SK-N-SH (cell line): Measurements from ENCODE around the gene COL8A2. TPM values are rescaled to one million over a fixed set of nuclear protein-coding genes. Genes with fewer than 3 reads are reported as not detected.
A peak's percentile ranks its signal among the peaks of the same experiment; 100 is the strongest.

ENCODE experiments used
- CTCF ChIA-PET: fragments of 300-600, 350-600 bp; formaldehyde crosslinking; extraction: SDS; loops from one replicate; lab custom pipeline; 2021; lab: Yijun Ruan, JAX
- POLR2A ChIA-PET: fragments of 350-600 bp; sonication (Branson Sonifier 250); formaldehyde crosslinking; extraction: SDS; loops from one replicate; lab custom pipeline; 2020; ENCODE audit warnings: antibody characterized with exemption, inconsistent platforms; lab: Yijun Ruan, JAX
- DNase-seq: peaks from one replicate; pipeline ENCODE4 v3.0.0; 2012
- H2AFZ ChIP-seq: fragments of 200-600 bp; sonication (generic); 2 replicates; pipeline ENCODE4 v1.8.1; 2016; ENCODE audit warnings: antibody characterized with exemption, mild to moderate bottlenecking, low read depth
- H3F3A ChIP-seq: fragments of 200-600 bp; sonication (generic); replicated peaks from 2 replicates; pipeline ENCODE3; 2016; ENCODE audit warnings: antibody characterized with exemption, mild to moderate bottlenecking; ENCODE audit not compliant: insufficient read depth
- H3K27ac ChIP-seq, 2 experiments: fragments of 200-500 bp in 1 of 2; fragments of 200-600 bp in 1 of 2; sonication (Bioruptor generic) in 1 of 2; sonication (generic), shearing (Covaris generic) in 1 of 2; 2 replicates each; pipeline versions ENCODE4 v1.5.1 to v1.6.1; 2014 to 2016; ENCODE audit warnings: low read depth in 2 of 2, inconsistent platforms in 1 of 2, low read length in 1 of 2, mild to moderate bottlenecking in 1 of 2, mixed read lengths in 1 of 2
- H3K27me3 ChIP-seq: fragments of 200-600 bp; sonication (generic), shearing (Covaris generic); 2 replicates; pipeline ENCODE4 v1.6.1; 2016; ENCODE audit warnings: mixed run types; ENCODE audit not compliant: insufficient read depth
- H3K36me3 ChIP-seq, 2 experiments: fragments of 200-500 bp in 1 of 2; fragments of 200-600 bp in 1 of 2; sonication (Bioruptor generic) in 1 of 2; sonication (generic) in 1 of 2; replicated peaks in 1 of 2; 2 replicates each; pipeline versions ENCODE3 to v1.5.1; 2014 to 2016; ENCODE audit warnings: low read length in 1 of 2, mild to moderate bottlenecking in 1 of 2; ENCODE audit not compliant: insufficient read depth in 2 of 2, control insufficient read depth in 1 of 2
- H3K4me1 ChIP-seq, 2 experiments: fragments of 200-500 bp in 1 of 2; fragments of 200-600 bp in 1 of 2; sonication (Bioruptor generic) in 1 of 2; sonication (generic), shearing (Covaris generic) in 1 of 2; 2 replicates each; pipeline versions ENCODE4 v1.5.1 to v1.6.1; 2014 to 2016; ENCODE audit warnings: low read depth in 1 of 2, low read length in 1 of 2, mixed run types in 1 of 2; ENCODE audit not compliant: insufficient read depth in 2 of 2, control insufficient read depth in 1 of 2
- H3K4me2 ChIP-seq: fragments of 200-600 bp; sonication (generic), shearing (Covaris generic); 2 replicates; pipeline ENCODE4 v1.6.1; 2017; ENCODE audit warnings: mixed run types
- H3K4me3 ChIP-seq, 2 experiments: fragments of 200-500 bp in 1 of 2; fragments of 200-600 bp in 1 of 2; sonication (Bioruptor generic) in 1 of 2; sonication (generic), shearing (Covaris generic) in 1 of 2; 2 replicates each; pipeline versions ENCODE4 v1.5.1 to v1.8.1; 2014 to 2016; ENCODE audit warnings: low read depth in 2 of 2, inconsistent platforms in 1 of 2, low read length in 1 of 2, mild to moderate bottlenecking in 1 of 2, mixed read lengths in 1 of 2, moderate library complexity in 1 of 2
- H3K79me2 ChIP-seq: fragments of 200-600 bp; sonication (generic); 2 replicates; pipeline ENCODE4 v1.8.1; 2017; ENCODE audit warnings: mild to moderate bottlenecking; ENCODE audit not compliant: insufficient read depth
- H3K9ac ChIP-seq: fragments of 200-600 bp; sonication (generic); 2 replicates; pipeline ENCODE4 v1.6.1; 2017; ENCODE audit warnings: mixed run types
- H3K9me2 ChIP-seq: fragments of 200-600 bp; sonication (generic); 2 replicates; pipeline ENCODE4 v1.6.1; 2017; ENCODE audit warnings: mixed run types
- H3K9me3 ChIP-seq: fragments of 200-600 bp; sonication (generic); 2 replicates; pipeline ENCODE4 v1.6.1; 2017; ENCODE audit warnings: mixed run types, mild to moderate bottlenecking, moderate library complexity
- H4K20me1 ChIP-seq: fragments of 200-600 bp; sonication (generic); 2 replicates; pipeline ENCODE4 v1.6.1; 2017; ENCODE audit warnings: mild to moderate bottlenecking, mixed run types; ENCODE audit not compliant: insufficient read depth
- CHD2 ChIP-seq: fragments of 150-350 bp; IDR thresholded peaks from 2 replicates; pipeline ENCODE4 v1.6.1; 2018; ENCODE audit warnings: low read length; ENCODE audit not compliant: partially characterized antibody
- EP300 ChIP-seq, 2 experiments: IDR thresholded peaks; 2 replicates each; pipeline versions ENCODE4 v1.4.0 to v1.6.1; 2012; ENCODE audit warnings: borderline replicate concordance in 1 of 2, low read depth in 1 of 2, low read length in 1 of 2
- FOSL2 ChIP-seq: IDR thresholded peaks from 2 replicates; pipeline ENCODE4 v1.4.0; 2012; ENCODE audit warnings: low read depth, mild to moderate bottlenecking, moderate library complexity, borderline replicate concordance
- FOXJ3 ChIP-seq: sonication (generic); formaldehyde crosslinking; IDR thresholded peaks from 2 replicates; pipeline ENCODE4 v1.5.1; 2020; ENCODE audit warnings: mild to moderate bottlenecking, missing genetic modification reagents
- FOXM1 ChIP-seq: IDR thresholded peaks from 2 replicates; pipeline ENCODE4 v1.4.0; 2012; ENCODE audit warnings: low read depth, mild to moderate bottlenecking
- GABPA ChIP-seq: IDR thresholded peaks from 2 replicates; pipeline ENCODE4 v1.4.0; 2012; ENCODE audit warnings: low read depth, mild to moderate bottlenecking
- GATA2 ChIP-seq: sonication (generic); formaldehyde crosslinking; IDR thresholded peaks from 2 replicates; pipeline ENCODE4 v1.5.0; 2020; ENCODE audit warnings: mild to moderate bottlenecking, missing genetic modification reagents
- JUND ChIP-seq: IDR thresholded peaks from 2 replicates; pipeline ENCODE4 v1.4.0; 2012
- MEF2A ChIP-seq: IDR thresholded peaks from 2 replicates; pipeline ENCODE4 v1.4.0; 2012; ENCODE audit warnings: low read depth, borderline replicate concordance
- MXI1 ChIP-seq: IDR thresholded peaks from 2 replicates; pipeline ENCODE4 v1.6.1; 2012; ENCODE audit warnings: mild to moderate bottlenecking, low read depth, low read length, improper control_type of control experiment
- NFIC ChIP-seq: IDR thresholded peaks from 2 replicates; pipeline ENCODE4 v1.4.0; 2012; ENCODE audit warnings: borderline replicate concordance
- NRF1 ChIP-seq: IDR thresholded peaks from 2 replicates; pipeline ENCODE4 v1.6.1; 2012; ENCODE audit warnings: low read depth, mild to moderate bottlenecking, low read length
- PBX3 ChIP-seq: IDR thresholded peaks from 2 replicates; pipeline ENCODE4; 2012
- POLR2AphosphoS5 ChIP-seq: IDR thresholded peaks from 2 replicates; pipeline ENCODE4 v1.6.1; 2012; ENCODE audit warnings: low read depth, low read length
- REST ChIP-seq: IDR thresholded peaks from 2 replicates; pipeline ENCODE4 v1.6.1; 2012; ENCODE audit warnings: mild to moderate bottlenecking, low read depth, low read length, moderate library complexity
- RFX5 ChIP-seq: IDR thresholded peaks from 2 replicates; pipeline ENCODE4 v1.6.1; 2012; ENCODE audit warnings: mild to moderate bottlenecking, improper control_type of control experiment, low read length
- SMC3 ChIP-seq: IDR thresholded peaks from 2 replicates; pipeline ENCODE4 v1.6.1; 2012; ENCODE audit warnings: low read depth, low read length, improper control_type of control experiment
- TAF1 ChIP-seq: IDR thresholded peaks from 2 replicates; pipeline ENCODE4 v1.6.1; 2012; ENCODE audit warnings: low read depth, mild to moderate bottlenecking, low read length, moderate library complexity, borderline replicate concordance
- TCF12 ChIP-seq: IDR thresholded peaks from 2 replicates; pipeline ENCODE4 v1.4.0; 2012
- USF1 ChIP-seq: IDR thresholded peaks from 2 replicates; pipeline ENCODE4 v1.4.0; 2012; ENCODE audit warnings: low read depth, borderline replicate concordance
- USF2 ChIP-seq: fragments of 150-350 bp; IDR thresholded peaks from 2 replicates; pipeline ENCODE4 v1.6.1; 2017; ENCODE audit warnings: antibody characterized with exemption, low read length, low read depth, borderline replicate concordance
- YY1 ChIP-seq: IDR thresholded peaks from 2 replicates; pipeline ENCODE4 v1.4.0; 2012; ENCODE audit warnings: low read depth, mild to moderate bottlenecking
- WGBS: methylation state at CpG from one replicate; pipeline ENCODE4 v1.1.6; 2017; ENCODE audit warnings: low lambda C conversion rate; 5-methylcytosine and 5-hydroxymethylcytosine counted together
- polyA plus RNA-seq, 3 experiments: library from polyadenylated mRNA; depleted of rRNA; stranded (reverse); fragments of >200 nt; gene quantifications; 2 replicates each; pipeline ENCODE4 v1.2.3, GENCODE V29; 2012
- TF ChIP-seq, protein P1 (sequence below): IDR thresholded peaks from 2 replicates; pipeline ENCODE4 v1.4.0; 2012; ENCODE audit warnings: low read depth
- TF ChIP-seq, protein P2 (sequence below): fragments of 200-600 bp; sonication (generic); IDR thresholded peaks from 2 replicates; pipeline ENCODE4 v1.6.1; 2017; ENCODE audit warnings: antibody characterized with exemption, mild to moderate bottlenecking, moderate library complexity

COL8A2 gene
- polyA plus RNA-seq, 1 of the 3 experiments (the other 2 are of a cell fraction) = 3.1 TPM

- Histone ChIP-seq H3F3A (peaks cover 19% of the 10 kb centered on the region), H3K27ac (peak within 1 kb of the TSS; percentile 97 to 98), H3K79me2 (peaks cover 48% of the 10 kb centered on the region), H2AFZ (peak within 1 kb of the TSS; percentile 23), H3K27me3 (no peaks in the 10 kb centered on the region), H3K9ac (peak within 1 kb of the TSS; percentile 78), H3K36me3 (peaks cover 0 to 5% of the 10 kb centered on the region in 2 experiments), H3K4me3 (peak within 1 kb of the TSS; percentile 72 to 73), H3K4me2 (peak within 1 kb of the TSS; percentile 85), H3K9me2 (no peaks in the 10 kb centered on the region), H4K20me1 (no peaks in the 10 kb centered on the region; the same call in 1 of the 2 replicates), H3K4me1 (peaks cover 24 to 25% of the 10 kb centered on the region in 2 experiments), H3K9me3 (no peaks in the 10 kb centered on the region)
- DNase-seq = peak; percentile 98
- ChIA-PET POLR2A (interaction anchor here (0.7 to 2.4 kb wide), 6 partner anchors 11 to 157 kb away, joined by 3 to 13 read pairs (median 5); partner anchors contain the start of genes SH3D21 and THRAP3), CTCF (interaction anchor here (0.6 to 4.8 kb wide), 69 partner anchors 10 to 400 kb away, joined by 3 to 143 read pairs (median 4); partner anchors contain the start of genes SH3D21, TEKT2 and THRAP3)
- WGBS = under 1% methylated on average over 39 of the region's 62 CpGs
- no peak for TF ChIP-seq TAF1
- TF ChIP-seq REST = no peak
- TF ChIP-seq JUND = peak; percentile 70; the same call in 1 of the 2 replicates
- no peak for TF ChIP-seq RFX5
- TF ChIP-seq SMC3 = peak; percentile 95
- 0 out of 2 replicates have a peak, but pooled peaks have one; percentile 4 for TF ChIP-seq YY1
- 0 out of 2 replicates have a peak, but pooled peaks have one; percentile 19 for TF ChIP-seq PBX3
- TF ChIP-seq, protein P1, sequence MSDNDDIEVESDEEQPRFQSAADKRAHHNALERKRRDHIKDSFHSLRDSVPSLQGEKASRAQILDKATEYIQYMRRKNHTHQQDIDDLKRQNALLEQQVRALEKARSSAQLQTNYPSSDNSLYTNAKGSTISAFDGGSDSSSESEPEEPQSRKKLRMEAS = peak; percentile 80
- no peak for TF ChIP-seq FOXJ3 (CRISPR knock-in tag)
- TF ChIP-seq USF2 = 0 out of 2 replicates have a peak, but pooled peaks have one; percentile 25
- TF ChIP-seq FOXM1 = no peak
- TF ChIP-seq FOSL2 = peak; percentile 80
- peak in 1 of 2 experiments; percentile 69; a peak in 1 of 4 replicates for TF ChIP-seq EP300 (IDR thresholded peaks at IDR 0.05; ENCODE audit: borderline replicate concordance in 1 of 2, low read depth in 1 of 2, low read length in 1 of 2)
- TF ChIP-seq MXI1 = peak; percentile 77; the same call in 1 of the 2 replicates
- TF ChIP-seq NRF1 = peak; percentile 92
- peak; percentile 70 for TF ChIP-seq USF1
- TF ChIP-seq, protein P2, sequence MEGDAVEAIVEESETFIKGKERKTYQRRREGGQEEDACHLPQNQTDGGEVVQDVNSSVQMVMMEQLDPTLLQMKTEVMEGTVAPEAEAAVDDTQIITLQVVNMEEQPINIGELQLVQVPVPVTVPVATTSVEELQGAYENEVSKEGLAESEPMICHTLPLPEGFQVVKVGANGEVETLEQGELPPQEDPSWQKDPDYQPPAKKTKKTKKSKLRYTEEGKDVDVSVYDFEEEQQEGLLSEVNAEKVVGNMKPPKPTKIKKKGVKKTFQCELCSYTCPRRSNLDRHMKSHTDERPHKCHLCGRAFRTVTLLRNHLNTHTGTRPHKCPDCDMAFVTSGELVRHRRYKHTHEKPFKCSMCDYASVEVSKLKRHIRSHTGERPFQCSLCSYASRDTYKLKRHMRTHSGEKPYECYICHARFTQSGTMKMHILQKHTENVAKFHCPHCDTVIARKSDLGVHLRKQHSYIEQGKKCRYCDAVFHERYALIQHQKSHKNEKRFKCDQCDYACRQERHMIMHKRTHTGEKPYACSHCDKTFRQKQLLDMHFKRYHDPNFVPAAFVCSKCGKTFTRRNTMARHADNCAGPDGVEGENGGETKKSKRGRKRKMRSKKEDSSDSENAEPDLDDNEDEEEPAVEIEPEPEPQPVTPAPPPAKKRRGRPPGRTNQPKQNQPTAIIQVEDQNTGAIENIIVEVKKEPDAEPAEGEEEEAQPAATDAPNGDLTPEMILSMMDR = peak; percentile 98
- TF ChIP-seq POLR2AphosphoS5 = peak; percentile 57; the same call in 1 of the 2 replicates
- TF ChIP-seq TCF12 = peak; percentile 68
- peak; percentile 60 for TF ChIP-seq NFIC
- no peak for TF ChIP-seq GATA2
- TF ChIP-seq GABPA = 0 out of 2 replicates have a peak, but pooled peaks have one; percentile 26
- peak; percentile 94 for TF ChIP-seq CHD2
- no peak for TF ChIP-seq MEF2A
These were observed 24.4 kb upstream of the COL8A2 start, which contains the start of gene TRAPPC3 for GRCh38 chr1:36149237-36149972. TRAPPC3 (minus strand) TSS chr1:36149486; CDS start chr1:36149378, 108 bp downstream.
